Mucosa of descending colon (tissue), 3 donors: Measurements from ENCODE around the gene VEGFB. TPM values are rescaled to one million over a fixed set of nuclear protein-coding genes. Genes with fewer than 3 reads are reported as not detected.

Experiments
- ATAC-seq: fragments of 200-7000 bp; cut with Tn5 transposase; one replicate; pipeline ENCODE4 v1.9.1; 2020; ENCODE audit warnings: mild to moderate bottlenecking, moderate library complexity
- DNase-seq, 3 donors: peaks; one replicate each; pipeline ENCODE4 v3.0.0-alpha.2; 2020
- H3K36me3 ChIP-seq: fragments of 200-600 bp; one replicate; pipeline ENCODE4 v1.8.0; 2021; ENCODE audit warnings: low read depth, mild to moderate bottlenecking
- H3K4me1 ChIP-seq: fragments of 200-600 bp; one replicate; pipeline ENCODE4 v1.8.0; 2021; ENCODE audit warnings: low read depth, mild to moderate bottlenecking
- H3K4me3 ChIP-seq: fragments of 200-600 bp; one replicate; pipeline ENCODE4 v1.8.0; 2021; ENCODE audit warnings: mild to moderate bottlenecking
- H3K9me3 ChIP-seq: fragments of 200-600 bp; one replicate; pipeline ENCODE4 v1.8.0; 2021; ENCODE audit warnings: mild to moderate bottlenecking
- intact Hi-C, 2 donors: fragments of 100-400 bp; cut with DNase I in 1 of 2; cut with micrococcal nuclease in 1 of 2; formaldehyde crosslinking; loops; one replicate each; pipeline versions ENCODE4 v1.11.0 to v1.11.1; 2022; cut with DNase I, micrococcal nuclease
- total RNA-seq, 3 donors: library from RNA; stranded (reverse); fragmentation: NEBNext Ultra II Directional in 2 of 3; extraction: Animal tissue kit (Norgen Biotek cat#: 25700) in 2 of 3; gene quantifications; one replicate each; pipeline versions ENCODE4 v1.2.1 to v1.2.4, GENCODE V29; 2021 to 2023
- TF ChIP-seq, protein P1 (sequence below): fragments of 200-600 bp; IDR thresholded peaks from one replicate; pipeline ENCODE4 v1.8.0; 2022; ENCODE audit warnings: antibody characterized with exemption, mild to moderate bottlenecking
- donor health status: DM: no; HTN: no; CAD: no; lungs with moderate emphysema.
- donor health status: DM: no; HTN: no; CAD: no.
- donor health status: DM: no; HTN: yes; CAD: no.

VEGFB gene
- total RNA-seq, 3 donors from 2014 or later, result 45.3 to 156 (median 45.6) TPM

DNA sequence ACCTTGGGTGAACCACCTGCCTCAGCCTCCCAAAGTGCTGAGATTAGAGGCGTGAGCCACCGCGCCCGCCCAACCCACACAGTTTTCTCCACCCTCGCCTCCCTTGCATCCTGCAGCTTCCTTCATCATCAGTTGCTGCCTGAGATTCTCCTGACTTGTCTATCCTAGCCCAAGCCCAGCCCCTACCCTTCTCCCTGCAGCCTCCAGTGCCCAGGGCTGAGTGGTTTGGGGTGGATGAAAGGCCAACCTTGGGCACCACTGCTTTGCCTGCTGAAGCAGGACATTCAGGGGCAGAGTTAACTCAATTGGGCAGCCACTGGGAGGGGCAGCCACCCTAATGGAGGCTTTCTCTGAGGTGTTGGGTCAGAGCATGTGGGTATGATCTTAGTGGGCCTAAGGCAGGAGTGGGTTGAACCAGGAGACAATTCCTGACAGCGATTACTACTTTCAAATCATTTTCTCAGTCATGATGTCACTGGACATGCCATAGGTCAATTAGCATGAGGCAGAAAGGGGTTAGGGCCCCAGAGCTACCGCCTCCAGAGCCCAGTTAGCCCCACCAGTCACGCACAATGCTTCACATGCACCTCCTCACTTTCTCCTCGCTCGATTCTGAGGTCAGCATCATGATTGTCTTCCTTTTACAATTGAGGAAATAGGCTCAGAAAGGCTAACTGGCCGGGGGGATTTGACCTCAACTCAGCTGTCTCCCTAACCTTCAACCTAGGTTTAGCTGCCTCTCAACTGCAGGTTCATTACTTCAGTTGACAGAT lies 5.5 kb downstream of the VEGFB start:
- no peaks in the 10 kb centered on the region for H3K36me3 ChIP-seq

DNA sequence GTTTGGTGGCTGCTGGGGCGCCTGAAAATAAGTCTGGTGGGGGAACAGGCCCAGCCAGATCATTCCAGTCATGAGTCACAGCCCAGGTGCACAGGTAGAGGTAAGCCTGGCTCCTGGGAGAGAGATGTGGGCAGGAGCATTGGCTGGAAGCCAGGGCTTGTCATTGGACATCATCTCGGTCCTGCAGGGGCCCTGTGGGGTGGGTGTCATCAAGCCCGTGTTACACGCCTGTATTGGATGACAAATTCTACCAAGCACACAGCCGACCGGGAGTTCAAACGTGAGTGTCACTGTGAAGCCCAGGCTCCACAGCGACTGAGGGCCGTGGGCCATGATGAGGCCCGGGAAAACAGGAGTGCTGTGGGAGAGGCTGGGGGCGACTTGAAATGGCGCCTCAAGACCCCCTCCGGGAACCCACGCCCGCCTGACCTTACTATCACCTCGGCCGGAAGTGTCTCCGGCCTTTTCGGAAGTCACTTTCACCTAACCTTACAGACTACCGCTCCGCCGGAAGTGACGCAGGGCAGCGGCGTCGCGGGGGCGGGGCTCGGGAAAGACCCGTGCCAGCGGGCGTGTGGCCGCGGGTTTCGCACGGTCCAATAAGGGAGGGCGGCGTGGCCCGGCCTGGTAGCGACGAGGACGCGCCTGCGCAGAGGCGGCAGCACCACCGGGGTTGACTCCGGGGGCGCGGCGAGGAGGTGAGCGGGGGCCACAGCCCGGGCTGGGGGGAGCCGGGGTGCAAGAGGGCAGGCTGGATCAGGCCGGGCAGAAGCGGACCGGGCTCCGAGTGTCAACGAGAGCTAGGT lies 6.3 kb downstream of the VEGFB start, which contains the start of gene FKBP2:
Gene FKBP2, plus strand, starts transcription at position 661 of the 806 bp plus-strand sequence. CDS start 1,293 bp downstream, outside the sequence.
- ATAC-seq (peak; percentile 69), DNase-seq (peak; percentile 97 to 99 (median 99))
- Histone ChIP-seq H3K4me1 (peaks cover 50% of the 10 kb centered on the region), H3K9me3 (no peaks in the 10 kb centered on the region), H3K36me3 (no peaks in the 10 kb centered on the region), H3K4me3 (peak within 1 kb of the TSS; percentile 86)
- intact Hi-C loops, result loop anchor here in 1 of 2 donors (10.0 kb wide), 1 partner anchor 56 kb away; the partner anchor contains the start of gene STIP1
- TF ChIP-seq, protein P1, sequence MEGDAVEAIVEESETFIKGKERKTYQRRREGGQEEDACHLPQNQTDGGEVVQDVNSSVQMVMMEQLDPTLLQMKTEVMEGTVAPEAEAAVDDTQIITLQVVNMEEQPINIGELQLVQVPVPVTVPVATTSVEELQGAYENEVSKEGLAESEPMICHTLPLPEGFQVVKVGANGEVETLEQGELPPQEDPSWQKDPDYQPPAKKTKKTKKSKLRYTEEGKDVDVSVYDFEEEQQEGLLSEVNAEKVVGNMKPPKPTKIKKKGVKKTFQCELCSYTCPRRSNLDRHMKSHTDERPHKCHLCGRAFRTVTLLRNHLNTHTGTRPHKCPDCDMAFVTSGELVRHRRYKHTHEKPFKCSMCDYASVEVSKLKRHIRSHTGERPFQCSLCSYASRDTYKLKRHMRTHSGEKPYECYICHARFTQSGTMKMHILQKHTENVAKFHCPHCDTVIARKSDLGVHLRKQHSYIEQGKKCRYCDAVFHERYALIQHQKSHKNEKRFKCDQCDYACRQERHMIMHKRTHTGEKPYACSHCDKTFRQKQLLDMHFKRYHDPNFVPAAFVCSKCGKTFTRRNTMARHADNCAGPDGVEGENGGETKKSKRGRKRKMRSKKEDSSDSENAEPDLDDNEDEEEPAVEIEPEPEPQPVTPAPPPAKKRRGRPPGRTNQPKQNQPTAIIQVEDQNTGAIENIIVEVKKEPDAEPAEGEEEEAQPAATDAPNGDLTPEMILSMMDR, result no peak

More for the DNA sequence above, 5.5 kb downstream of the VEGFB start:
- H3K4me3 ChIP-seq, result no peak overlapping the region
- ATAC-seq (peak; percentile 3), DNase-seq (peak; percentile 24 to 70 (median 46))
- TF ChIP-seq, protein P1, result no peak
- peaks cover 53% of the 10 kb centered on the region for H3K4me1 ChIP-seq
- intact Hi-C loops, result loop anchor here in 1 of 2 donors (10.0 kb wide), 1 partner anchor 55 kb away; the partner anchor contains the start of gene STIP1
- H3K9me3 ChIP-seq, result no peaks in the 10 kb centered on the region

DNA sequence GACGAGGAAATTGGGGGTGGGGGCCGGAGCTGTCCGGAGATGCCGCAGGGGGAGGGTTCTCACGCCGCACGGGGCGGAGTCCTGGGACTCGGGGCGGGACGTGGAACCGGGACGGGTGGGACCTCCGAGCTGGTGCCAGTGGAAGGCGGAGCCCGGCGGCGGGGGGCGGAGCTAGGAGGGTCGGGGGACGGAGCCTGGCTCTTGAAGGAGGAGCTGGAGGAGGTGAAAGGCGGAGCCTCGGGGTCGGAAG lies 6.8 kb downstream of the VEGFB start:
- peak in 2 of 3 donors; percentile 100 for DNase-seq
- Histone ChIP-seq H3K4me1 (peaks cover 48% of the 10 kb centered on the region), H3K36me3 (no peaks in the 10 kb centered on the region), H3K4me3 (peak overlapping the region; percentile 20), H3K9me3 (no peaks in the 10 kb centered on the region)
- intact Hi-C loops, result loop anchor here in 1 of 2 donors (10.0 kb wide), 1 partner anchor 56 kb away; the partner anchor contains the start of gene STIP1
- TF ChIP-seq, protein P1, result no peak
- peak; percentile 77 for ATAC-seq

DNA sequence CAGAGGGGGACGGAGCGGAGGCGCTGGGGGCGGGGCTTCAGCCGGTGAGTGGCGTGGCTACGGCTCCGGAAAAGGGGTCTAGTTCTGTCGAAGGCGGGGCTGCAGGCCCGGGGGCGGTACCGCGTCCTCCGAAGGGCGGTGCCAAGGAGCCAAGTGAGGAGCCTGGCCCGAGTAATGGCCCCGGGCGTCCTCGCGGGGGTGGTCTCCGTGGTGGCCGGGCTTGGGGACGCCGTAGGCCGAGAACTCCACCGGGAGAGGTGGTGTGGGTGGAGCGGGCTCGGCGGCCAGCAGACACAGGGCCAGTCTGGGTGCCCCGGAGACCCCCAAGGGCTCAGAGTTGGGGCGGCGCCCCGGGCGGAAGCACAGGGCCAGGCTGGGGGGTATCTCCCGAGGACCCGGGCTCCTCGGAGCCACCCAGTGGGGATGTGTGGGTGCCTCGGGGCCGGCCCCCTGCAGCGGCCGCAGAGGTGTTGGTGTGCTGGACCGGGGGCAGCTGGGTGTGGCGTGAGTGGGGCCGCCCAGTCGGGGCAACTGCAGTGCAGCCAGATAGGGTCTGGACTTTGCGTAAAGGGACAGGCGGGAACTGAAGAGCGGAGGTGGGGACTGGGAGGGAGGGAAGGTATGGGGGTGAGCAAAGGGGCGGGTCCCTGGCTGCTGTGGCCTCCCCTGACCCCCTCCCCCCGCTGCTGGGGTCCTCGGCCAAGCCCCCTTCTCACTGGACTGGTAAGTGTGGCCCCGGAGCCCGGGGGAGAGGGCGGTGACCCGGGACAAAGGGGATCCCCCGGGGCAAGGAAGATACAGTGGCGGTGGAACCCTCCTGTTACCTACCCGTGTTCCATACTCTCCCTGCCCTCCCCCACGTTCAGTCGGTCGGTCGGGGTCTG lies 7.3 kb downstream of the VEGFB start:
- no peaks in the 10 kb centered on the region for H3K36me3 ChIP-seq

More for the DNA sequence above, 7.3 kb downstream of the VEGFB start:
- DNase-seq (peak in 1 of 3 donors; percentile 99), ATAC-seq (peak; percentile 7)
- TF ChIP-seq, protein P1, result peak; percentile 23
- H3K4me3 ChIP-seq, result peak overlapping the region; percentile 86
- intact Hi-C loops, result loop anchor here in 1 of 2 donors (10.0 kb wide), 1 partner anchor 57 kb away; the partner anchor contains the start of gene STIP1
- peaks cover 48% of the 10 kb centered on the region for H3K4me1 ChIP-seq
- no peaks in the 10 kb centered on the region for H3K9me3 ChIP-seq
